HUES48 (cell line): ENCODE data around the gene TIGD4.

Experiments used
- H3K27ac ChIP-seq: one replicate; pipeline ENCODE4 v1.7.0; 2013; ENCODE audit warnings: low read depth, low read length, inconsistent platforms
- H3K27me3 ChIP-seq: 2 replicates; pipeline ENCODE4 v1.6.1; 2013; ENCODE audit warnings: mild to moderate bottlenecking, low read length; ENCODE audit not compliant: control insufficient read depth, insufficient read depth
- H3K36me3 ChIP-seq: 2 replicates; pipeline ENCODE4 v1.6.1; 2013; ENCODE audit warnings: low read length; ENCODE audit not compliant: control insufficient read depth, insufficient read depth
- H3K4me1 ChIP-seq: 2 replicates; pipeline ENCODE4 v1.6.1; 2013; ENCODE audit warnings: mild to moderate bottlenecking, low read length; ENCODE audit not compliant: control insufficient read depth, insufficient read depth
- H3K4me3 ChIP-seq: 2 replicates; pipeline ENCODE4 v1.5.1; 2013; ENCODE audit warnings: mild to moderate bottlenecking, low read depth, low read length
- H3K9ac ChIP-seq: 2 replicates; pipeline ENCODE4 v1.6.1; 2013; ENCODE audit warnings: mild to moderate bottlenecking, low read depth, low read length, moderate library complexity
- H3K9me3 ChIP-seq: 2 replicates; pipeline ENCODE4 v1.6.1; 2013; ENCODE audit warnings: low read length; ENCODE audit not compliant: control insufficient read depth, insufficient read depth

TIGD4 gene

GRCh38 chr4:152779513-152780266, at the start of gene TIGD4, which contains the start of gene ARFIP1:
Gene TIGD4 (minus strand): TSS chr4:152779730. CDS start chr4:152771004, 8,726 bp downstream.
Gene ARFIP1 (plus strand): TSS chr4:152779954. CDS start chr4:152829634, 49,680 bp downstream.
- 0 out of 2 replicates have a peak, but pooled peaks cover 5% of the 10 kb centered on the region for H3K36me3 ChIP-seq
- H3K9me3 ChIP-seq: no peaks in the 10 kb centered on the region
- peak within 1 kb of the TSS; percentile 96 for H3K27ac ChIP-seq
- H3K4me1 ChIP-seq: peaks cover 14% of the 10 kb centered on the region
- peak within 1 kb of the TSS; percentile 77 for H3K9ac ChIP-seq
- H3K27me3 ChIP-seq: peaks cover 8% of the 10 kb centered on the region; the same call in 1 of the 2 replicates
- peak within 1 kb of the TSS; percentile 83 for H3K4me3 ChIP-seq

- Histone ChIP-seq H3K36me3 (peaks cover 9% of the 10 kb centered on the region), H3K4me1 (no peaks in the 10 kb centered on the region), H3K9ac (no peak overlapping the region), H3K4me3 (no peak overlapping the region), H3K9me3 (no peaks in the 10 kb centered on the region; the same call in 1 of the 2 replicates), H3K27me3 (no peaks in the 10 kb centered on the region), H3K27ac (no peak overlapping the region)
Measured at GRCh38 chr4:152828122-152828521, 48.6 kb upstream of the TIGD4 start.

GRCh38 chr4:152825336-152825735, 45.8 kb upstream of the TIGD4 start:
- Histone ChIP-seq H3K9ac (no peak overlapping the region), H3K4me1 (no peaks in the 10 kb centered on the region), H3K27me3 (no peaks in the 10 kb centered on the region), H3K9me3 (no peaks in the 10 kb centered on the region; the same call in 1 of the 2 replicates), H3K36me3 (no peaks in the 10 kb centered on the region), H3K4me3 (no peak overlapping the region), H3K27ac (no peak overlapping the region)

- H3K9me3 ChIP-seq: peaks cover 2% of the 10 kb centered on the region; the same call in 1 of the 2 replicates
- H3K27ac ChIP-seq: no peak overlapping the region
Measured at GRCh38 chr4:152824561-152824960, 45.0 kb upstream of the TIGD4 start.

GRCh38 chr4:152822323-152822722, 42.8 kb upstream of the TIGD4 start:
- H3K4me1 ChIP-seq: no peaks in the 10 kb centered on the region
- H3K9me3 ChIP-seq: peaks cover 2% of the 10 kb centered on the region; the same call in 1 of the 2 replicates
- no peak overlapping the region for H3K27ac ChIP-seq
- H3K4me3 ChIP-seq: no peak overlapping the region
- no peaks in the 10 kb centered on the region for H3K36me3 ChIP-seq
- H3K27me3 ChIP-seq: no peaks in the 10 kb centered on the region
- no peak overlapping the region for H3K9ac ChIP-seq

More at GRCh38 chr4:152824561-152824960, 45.0 kb upstream of the TIGD4 start:
- no peak overlapping the region for H3K4me3 ChIP-seq
- H3K9ac ChIP-seq: no peak overlapping the region
- H3K27me3 ChIP-seq: no peaks in the 10 kb centered on the region
- no peaks in the 10 kb centered on the region for H3K4me1 ChIP-seq
- H3K36me3 ChIP-seq: no peaks in the 10 kb centered on the region

- Histone ChIP-seq H3K27me3 (no peaks in the 10 kb centered on the region), H3K9ac (no peak overlapping the region), H3K4me3 (no peak overlapping the region), H3K4me1 (no peaks in the 10 kb centered on the region), H3K9me3 (peaks cover 2% of the 10 kb centered on the region; the same call in 1 of the 2 replicates), H3K27ac (no peak overlapping the region), H3K36me3 (no peaks in the 10 kb centered on the region)
Measured at GRCh38 chr4:152820073-152820472, 40.5 kb upstream of the TIGD4 start.

GRCh38 chr4:152819026-152819645, 39.6 kb upstream of the TIGD4 start:
- H3K4me1 ChIP-seq: no peaks in the 10 kb centered on the region
- H3K4me3 ChIP-seq: no peak overlapping the region
- no peak overlapping the region for H3K27ac ChIP-seq
- no peak overlapping the region for H3K9ac ChIP-seq
- H3K36me3 ChIP-seq: no peaks in the 10 kb centered on the region
- no peaks in the 10 kb centered on the region for H3K27me3 ChIP-seq
- peaks cover 2% of the 10 kb centered on the region; the same call in 1 of the 2 replicates for H3K9me3 ChIP-seq

GRCh38 chr4:152817331-152817730, 37.8 kb upstream of the TIGD4 start:
- H3K27me3 ChIP-seq: no peaks in the 10 kb centered on the region
- no peak overlapping the region for H3K9ac ChIP-seq
- no peaks in the 10 kb centered on the region for H3K4me1 ChIP-seq
- H3K9me3 ChIP-seq: peaks cover 2% of the 10 kb centered on the region; the same call in 1 of the 2 replicates
- H3K36me3 ChIP-seq: no peaks in the 10 kb centered on the region
- H3K27ac ChIP-seq: no peak overlapping the region
- no peak overlapping the region for H3K4me3 ChIP-seq

- no peaks in the 10 kb centered on the region for H3K36me3 ChIP-seq
- H3K9ac ChIP-seq: no peak overlapping the region
- no peaks in the 10 kb centered on the region for H3K27me3 ChIP-seq
- no peak overlapping the region for H3K27ac ChIP-seq
- no peaks in the 10 kb centered on the region for H3K4me1 ChIP-seq
- no peak overlapping the region for H3K4me3 ChIP-seq
- 0 out of 2 replicates have a peak, but pooled peaks cover 2% of the 10 kb centered on the region for H3K9me3 ChIP-seq
Measured at GRCh38 chr4:152815078-152815477, 35.5 kb upstream of the TIGD4 start.

- no peak overlapping the region for H3K4me3 ChIP-seq
- peaks cover 13% of the 10 kb centered on the region for H3K4me1 ChIP-seq
- H3K27ac ChIP-seq: no peak overlapping the region
- H3K9ac ChIP-seq: no peak overlapping the region
- no peaks in the 10 kb centered on the region for H3K27me3 ChIP-seq
- H3K36me3 ChIP-seq: no peaks in the 10 kb centered on the region
- no peaks in the 10 kb centered on the region for H3K9me3 ChIP-seq
Measured at GRCh38 chr4:152810715-152811287, 31.3 kb upstream of the TIGD4 start.

GRCh38 chr4:152808670-152809069, 29.1 kb upstream of the TIGD4 start:
- Histone ChIP-seq H3K4me1 (peaks cover 13% of the 10 kb centered on the region), H3K36me3 (no peaks in the 10 kb centered on the region), H3K27me3 (no peaks in the 10 kb centered on the region), H3K27ac (no peak overlapping the region), H3K4me3 (no peak overlapping the region), H3K9ac (no peak overlapping the region), H3K9me3 (no peaks in the 10 kb centered on the region)
